GM12891 (cell line): Measurements from ENCODE around the gene UBN1.

Experiments
- DNase-seq: peaks from one replicate; pipeline ENCODE4 v3.0.0; 2011; ENCODE audit warnings: low spot score; ENCODE audit not compliant: insufficient read length
- FAIRE-seq: peaks from 2 replicates; lab custom pipeline; 2011; peaks lifted over from hg19 to GRCh38; lab: Jason Lieb, UNC
- PAX5 ChIP-seq: IDR thresholded peaks from 2 replicates; pipeline ENCODE4 v1.6.1; 2011; ENCODE audit warnings: low read length, moderate library complexity, mild to moderate bottlenecking; ENCODE audit not compliant: insufficient read depth, severe bottlenecking
- POLR2A ChIP-seq: IDR thresholded peaks from 2 replicates; pipeline ENCODE4 v1.6.1; 2011; ENCODE audit warnings: low read depth, low read length, control low read depth
- POLR2AphosphoS5 ChIP-seq: IDR thresholded peaks from 2 replicates; pipeline ENCODE4 v1.6.1; 2011; ENCODE audit warnings: low read depth, low read length, control low read depth
- POU2F2 ChIP-seq: IDR thresholded peaks from 2 replicates; pipeline ENCODE4 v1.6.1; 2011; ENCODE audit warnings: low read depth, mild to moderate bottlenecking, control low read depth, low read length, moderate library complexity
- SPI1 ChIP-seq: IDR thresholded peaks from 2 replicates; pipeline ENCODE4 v1.6.1; 2011; ENCODE audit warnings: low read depth, low read length, control low read depth
- TAF1 ChIP-seq: IDR thresholded peaks from 2 replicates; pipeline ENCODE4 v1.6.1; 2011; ENCODE audit warnings: low read depth, low read length, control low read depth

Gene UBN1

GRCh38 chr16:4855804-4856203, 8.5 kb downstream of the UBN1 start:
- FAIRE-seq: no peak
- TF ChIP-seq PAX5: no peak
- no peak for TF ChIP-seq SPI1
- TF ChIP-seq POLR2A: no peak
- TF ChIP-seq POU2F2: no peak
- no peak for TF ChIP-seq POLR2AphosphoS5
- TF ChIP-seq TAF1: no peak
- DNase-seq: no peak

- FAIRE-seq (no peak), DNase-seq (no peak)
- TF ChIP-seq POU2F2 (no peak), TAF1 (no peak), SPI1 (no peak), POLR2A (no peak), POLR2AphosphoS5 (no peak)
Observed at GRCh38 chr16:4859190-4859899, 12.1 kb downstream of the UBN1 start.

GRCh38 chr16:4859900-4860255, 12.6 kb downstream of the UBN1 start:
- TF ChIP-seq POLR2AphosphoS5 (no peak), POU2F2 (no peak), TAF1 (no peak), POLR2A (no peak), PAX5 (no peak), SPI1 (no peak)
- DNase-seq (no peak), FAIRE-seq (no peak)

GRCh38 chr16:4860727-4861342, 13.6 kb downstream of the UBN1 start:
- TF ChIP-seq TAF1: no peak
- no peak for TF ChIP-seq POLR2A
- no peak for TF ChIP-seq SPI1
- TF ChIP-seq POU2F2: no peak
- TF ChIP-seq PAX5: no peak
- TF ChIP-seq POLR2AphosphoS5: no peak
- FAIRE-seq (no peak), DNase-seq (no peak)

- TF ChIP-seq POU2F2: no peak
- no peak for TF ChIP-seq TAF1
- TF ChIP-seq POLR2A: no peak
- no peak for TF ChIP-seq PAX5
- TF ChIP-seq POLR2AphosphoS5: no peak
- TF ChIP-seq SPI1: no peak
- DNase-seq: no peak
- no peak for FAIRE-seq
Observed at GRCh38 chr16:4862639-4863038, 15.4 kb downstream of the UBN1 start.

- DNase-seq: no peak
- no peak for TF ChIP-seq TAF1
- no peak for TF ChIP-seq PAX5
- no peak for TF ChIP-seq POU2F2
- no peak for TF ChIP-seq POLR2AphosphoS5
- TF ChIP-seq SPI1: no peak
- no peak for TF ChIP-seq POLR2A
- no peak for FAIRE-seq
Observed at GRCh38 chr16:4864728-4865127, 17.4 kb downstream of the UBN1 start.

GRCh38 chr16:4865231-4865860, 18.1 kb downstream of the UBN1 start:
- no peak for FAIRE-seq
- TF ChIP-seq POU2F2: no peak
- DNase-seq: no peak

GRCh38 chr16:4866586-4866985, 19.3 kb downstream of the UBN1 start:
- DNase-seq: no peak
- FAIRE-seq: no peak
- TF ChIP-seq PAX5 (no peak), TAF1 (no peak), SPI1 (no peak), POLR2A (no peak), POLR2AphosphoS5 (no peak)

GRCh38 chr16:4868026-4868425, 20.7 kb downstream of the UBN1 start:
- no peak for FAIRE-seq
- DNase-seq: no peak
- no peak for TF ChIP-seq PAX5
- TF ChIP-seq POU2F2: no peak
- TF ChIP-seq SPI1: no peak
- no peak for TF ChIP-seq TAF1
- TF ChIP-seq POLR2A: no peak
- no peak for TF ChIP-seq POLR2AphosphoS5

GRCh38 chr16:4868535-4868934, 21.3 kb downstream of the UBN1 start:
- TF ChIP-seq POU2F2 (no peak), POLR2AphosphoS5 (no peak), POLR2A (no peak), PAX5 (no peak), TAF1 (no peak), SPI1 (no peak)
- FAIRE-seq: no peak
- DNase-seq: no peak
